HCT116 (cell line): ENCODE data around the gene AP4M1. TPM values are rescaled to one million over a fixed set of nuclear protein-coding genes. Genes with fewer than 3 reads are reported as not detected.

Experiments used
- ATAC-seq: fragments of 200-7000 bp; cut with Tn5 transposase; 2 replicates; pipeline ENCODE4 v1.9.1; 2020; ENCODE audit warnings: mild to moderate bottlenecking, moderate library complexity
- BruUV-seq: library from RNA; stranded (reverse); fragments of 400-500 nt; replicated peaks from 2 replicates; lab custom pipeline; 2021; lab: Mats Ljungman, UMichigan
- CTCF ChIA-PET: fragments of 300-600 bp; sonication (Branson Sonifier 250); formaldehyde crosslinking; loops from one replicate; lab custom pipeline; 2021; ENCODE audit warnings: antibody characterized with exemption; lab: Charles Lee
- POLR2A ChIA-PET: fragments of 300-600, 350-600 bp; sonication (Branson Sonifier 250); formaldehyde crosslinking; loops from one replicate; lab custom pipeline; 2021; ENCODE audit warnings: antibody characterized with exemption; lab: Charles Lee
- RAD21 ChIA-PET, 2 experiments: fragments of 300-600 bp; sonication (Branson Sonifier 250); formaldehyde crosslinking; loops; one replicate each; lab custom pipeline; 2023; ENCODE audit warnings: low total read pairs in 2 of 2; ENCODE audit not compliant: uncharacterized antibody in 2 of 2, unreplicated experiment in 2 of 2, low non-redundant PET in 1 of 2; lab: Charles Lee
- DNase-seq: peaks from one replicate; pipeline ENCODE4 v3.0.0-alpha.2; 2010; ENCODE audit warnings: low read depth, low spot score
- H2AFZ ChIP-seq: fragments of 200-600 bp; shearing (Covaris generic), sonication (generic); 2 replicates; pipeline ENCODE4 v1.6.1; 2017; ENCODE audit warnings: low read depth, mixed run types, mixed read lengths, antibody characterized with exemption, low read length; ENCODE audit not compliant: poor library complexity, severe bottlenecking
- H3K27ac ChIP-seq: 2 replicates; pipeline ENCODE4 v1.5.1; 2012; ENCODE audit warnings: low read depth, low read length
- H3K27me3 ChIP-seq: fragments of 200-600 bp; sonication (generic); 2 replicates; pipeline ENCODE4 v1.6.1; 2016; ENCODE audit warnings: mixed run types, low read length, mixed read lengths; ENCODE audit not compliant: insufficient read depth
- H3K36me3 ChIP-seq, 2 experiments: fragments of 200-500 bp in 1 of 2; fragments of 200-600 bp in 1 of 2; sonication (Bioruptor generic) in 1 of 2; sonication (generic) in 1 of 2; 2 replicates each; pipeline versions ENCODE4 v1.5.1 to v1.6.1; 2014 to 2016; ENCODE audit warnings: low read length in 2 of 2, inconsistent platforms in 1 of 2, mixed read lengths in 1 of 2, mixed run types in 1 of 2; ENCODE audit not compliant: insufficient read depth in 2 of 2, control insufficient read depth in 1 of 2
- H3K4me1 ChIP-seq, 2 experiments: fragments of 200-600 bp in 1 of 2; sonication (generic) in 1 of 2; 2 replicates each; pipeline versions ENCODE4 v1.5.1 to v1.6.1; 2012 to 2017; ENCODE audit warnings: low read length in 2 of 2, inconsistent platforms in 1 of 2, mild to moderate bottlenecking in 1 of 2, mixed read lengths in 1 of 2, mixed run types in 1 of 2, moderate library complexity in 1 of 2; ENCODE audit not compliant: insufficient read depth in 2 of 2, control insufficient read depth in 1 of 2
- H3K4me2 ChIP-seq: fragments of 200-600 bp; sonication (generic); 2 replicates; pipeline ENCODE4 v1.6.1; 2017; ENCODE audit warnings: mixed run types, low read length, mixed read lengths
- H3K4me3 ChIP-seq, 2 experiments: fragments of 200-600 bp in 1 of 2; sonication (generic) in 1 of 2; replicated peaks in 1 of 2; 2 replicates each; pipeline ENCODE4 v1.5.1; 2011 to 2016; ENCODE audit warnings: low read length in 2 of 2, control low read depth in 1 of 2, low read depth in 1 of 2, mild to moderate bottlenecking in 1 of 2, mixed read lengths in 1 of 2, mixed run types in 1 of 2
- H3K79me2 ChIP-seq: fragments of 200-600 bp; sonication (generic); 2 replicates; pipeline ENCODE4 v1.6.1; 2017; ENCODE audit warnings: mild to moderate bottlenecking, mixed run types, low read length, moderate library complexity, mixed read lengths; ENCODE audit not compliant: insufficient read depth
- H3K9ac ChIP-seq: fragments of 200-600 bp; sonication (generic); 2 replicates; pipeline ENCODE4 v1.6.1; 2016; ENCODE audit warnings: low read length, mixed read lengths
- H3K9me2 ChIP-seq: fragments of 200-600 bp; sonication (generic), shearing (Covaris generic); 2 replicates; pipeline ENCODE4 v1.6.1; 2017; ENCODE audit warnings: mixed run types, mild to moderate bottlenecking, moderate library complexity; ENCODE audit not compliant: insufficient read depth
- H3K9me3 ChIP-seq, 2 experiments: fragments of 200-500 bp in 1 of 2; fragments of 200-600 bp in 1 of 2; sonication (Bioruptor generic) in 1 of 2; sonication (generic) in 1 of 2; 2 replicates each; pipeline ENCODE4 v1.6.1; 2014 to 2017; ENCODE audit warnings: low read length in 2 of 2, mixed read lengths in 2 of 2, inconsistent platforms in 1 of 2, low read depth in 1 of 2, mild to moderate bottlenecking in 1 of 2, mixed run types in 1 of 2, moderate library complexity in 1 of 2; ENCODE audit not compliant: control insufficient read depth in 1 of 2, insufficient read depth in 1 of 2
- H4K20me1 ChIP-seq: fragments of 200-600 bp; sonication (generic), shearing (Covaris generic); 2 replicates; pipeline ENCODE4 v1.6.1; 2017; ENCODE audit warnings: mixed run types, mild to moderate bottlenecking, moderate library complexity; ENCODE audit not compliant: insufficient read depth
- CBX3 ChIP-seq: IDR thresholded peaks from 2 replicates; pipeline ENCODE4 v1.6.1; 2012; ENCODE audit warnings: low read depth
- CTCF ChIP-seq, 3 experiments: fragments of 200-600 bp in 1 of 3; sonication (generic) in 1 of 3; IDR thresholded peaks in 2 of 3; conservative IDR thresholded peaks in 1 of 3; 2 replicates each; pipeline ENCODE4 v1.5.1; 2012 to 2017; ENCODE audit warnings: low read depth in 2 of 3, low read length in 2 of 3, antibody characterized with exemption in 1 of 3, borderline replicate concordance in 1 of 3, control low read depth in 1 of 3, mild to moderate bottlenecking in 1 of 3, mixed read lengths in 1 of 3, mixed run types in 1 of 3, moderate library complexity in 1 of 3; ENCODE audit not compliant: insufficient read depth in 1 of 3
- ELF1 ChIP-seq: IDR thresholded peaks from 2 replicates; pipeline ENCODE4 v1.6.1; 2012; ENCODE audit warnings: low read depth, borderline replicate concordance
- EZH2 ChIP-seq: fragments of 200-600 bp; sonication (generic); IDR thresholded peaks from 2 replicates; pipeline ENCODE4 v1.6.1; 2017; ENCODE audit warnings: antibody characterized with exemption, mixed run types
- JUND ChIP-seq: IDR thresholded peaks from 2 replicates; pipeline ENCODE4 v1.6.1; 2012
- RAD21 ChIP-seq: IDR thresholded peaks from 2 replicates; pipeline ENCODE4 v1.6.1; 2012; ENCODE audit warnings: low read depth, mild to moderate bottlenecking
- SRF ChIP-seq: IDR thresholded peaks from 2 replicates; pipeline ENCODE4 v1.6.1; 2012; ENCODE audit warnings: low read depth
- TCF7L2 ChIP-seq: IDR thresholded peaks from 2 replicates; pipeline ENCODE4 v1.7.0; 2011; ENCODE audit warnings: borderline replicate concordance, inconsistent platforms; ENCODE audit not compliant: insufficient read depth, insufficient read length; ENCODE audit errors: extremely low read depth
- ZBTB33 ChIP-seq: IDR thresholded peaks from 2 replicates; pipeline ENCODE4 v1.6.1; 2011; ENCODE audit warnings: mild to moderate bottlenecking, low read length, moderate library complexity; ENCODE audit not compliant: insufficient replicate concordance; ENCODE audit errors: extremely low read depth
- ZNF274 ChIP-seq: fragments of 200-500 bp; sonication (Bioruptor generic); IDR thresholded peaks from 2 replicates; pipeline ENCODE4 v1.6.1; 2014; ENCODE audit warnings: mild to moderate bottlenecking, low read depth, low read length, inconsistent platforms
- intact Hi-C: fragments of 100-400 bp; cut with micrococcal nuclease; formaldehyde crosslinking; loops from 2 replicates; pipeline ENCODE4 v1.10.0; 2022
- total RNA-seq: library from RNA; stranded (reverse); gene quantifications from one replicate; pipeline ENCODE4 v1.2.1, GENCODE V29; 2021; ENCODE audit not compliant: unreplicated experiment
- TF ChIP-seq, protein P1 (sequence below): IDR thresholded peaks from 2 replicates; pipeline ENCODE4 v1.6.1; 2012

AP4M1 gene
- total RNA-seq, 1 experiment from 2014 or later, result 20.0 TPM

- ATAC-seq (no peak), DNase-seq (no peak)
- ChIA-PET CTCF (no interaction called here), RAD21 (interaction anchor here in 1 of 2 experiments (0.6 kb wide), 1 partner anchor 33 kb away, joined by 3 read pairs; no protein-coding TSS in a partner anchor), POLR2A (no interaction called here)
- H3K36me3 ChIP-seq, result peaks cover 60 to 65% of the 10 kb centered on the region in 2 experiments
- H3K9ac ChIP-seq, result no peak overlapping the region
- intact Hi-C loops, result no loop called here
- TF ChIP-seq CBX3 (peak; percentile 70; the same call in 1 of the 2 replicates), RAD21 (no peak)
- peaks cover 15% of the 10 kb centered on the region; the same call in 1 of the 2 replicates for H3K79me2 ChIP-seq
- no peak overlapping the region for H3K27ac ChIP-seq
- no peaks in the 10 kb centered on the region for H4K20me1 ChIP-seq
- no peaks in the 10 kb centered on the region for H3K27me3 ChIP-seq
- H3K9me2 ChIP-seq, result no peaks in the 10 kb centered on the region
- no peak overlapping the region for H3K4me3 ChIP-seq
- H3K4me2 ChIP-seq, result no peak overlapping the region
- H3K4me1 ChIP-seq, result no peaks in the 10 kb centered on the region
- peaks cover 22 to 29% of the 10 kb centered on the region in 2 experiments; a peak in 3 of 4 replicates for H3K9me3 ChIP-seq
- no peak overlapping the region for H2AFZ ChIP-seq
- BruUV-seq, result no TSS peak
Observed at GRCh38 chr7:100071018-100071723, 30.3 kb upstream of the AP4M1 start.

DNA sequence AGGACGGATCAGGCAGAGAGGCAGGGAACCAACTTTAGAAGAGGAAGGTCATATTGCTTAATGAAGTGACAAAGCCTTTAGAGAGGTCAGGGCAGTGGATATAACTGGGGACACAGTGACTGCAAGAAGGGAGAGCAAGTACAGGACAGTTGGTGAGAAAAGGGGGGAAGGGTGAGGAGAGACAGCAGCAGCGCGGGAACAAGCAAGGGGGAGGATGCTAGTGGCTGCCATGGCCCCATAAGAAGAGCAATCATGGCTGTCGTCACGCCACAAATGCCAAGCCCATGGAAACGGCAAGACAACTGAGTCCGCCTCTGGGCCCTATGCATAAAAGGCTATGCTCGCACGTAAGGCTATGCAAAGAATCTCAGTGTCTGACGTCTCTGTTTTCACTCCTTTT is 29.0 kb upstream of the AP4M1 start:
- ATAC-seq (no peak), DNase-seq (no peak)
- H3K9me2 ChIP-seq, result no peaks in the 10 kb centered on the region
- H3K4me2 ChIP-seq, result no peak overlapping the region
- H3K4me3 ChIP-seq, result no peak overlapping the region
- H4K20me1 ChIP-seq, result no peaks in the 10 kb centered on the region
- no peaks in the 10 kb centered on the region for H3K27me3 ChIP-seq
- no peak overlapping the region for H3K9ac ChIP-seq
- ChIA-PET POLR2A (no interaction called here), CTCF (no interaction called here), RAD21 (no interaction called here)
- H3K36me3 ChIP-seq, result peaks cover 71 to 72% of the 10 kb centered on the region in 2 experiments
- peaks cover 26% of the 10 kb centered on the region for H3K79me2 ChIP-seq
- no TSS peak for BruUV-seq
- intact Hi-C loops, result no loop called here
- no peak overlapping the region for H2AFZ ChIP-seq
- peaks cover 22 to 29% of the 10 kb centered on the region in 2 experiments; a peak in 3 of 4 replicates for H3K9me3 ChIP-seq
- H3K27ac ChIP-seq, result no peak overlapping the region
- H3K4me1 ChIP-seq, result no peaks in the 10 kb centered on the region
- TF ChIP-seq, protein P1, sequence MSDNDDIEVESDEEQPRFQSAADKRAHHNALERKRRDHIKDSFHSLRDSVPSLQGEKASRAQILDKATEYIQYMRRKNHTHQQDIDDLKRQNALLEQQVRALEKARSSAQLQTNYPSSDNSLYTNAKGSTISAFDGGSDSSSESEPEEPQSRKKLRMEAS, result no peak
- TF ChIP-seq CBX3, result no peak
- no peak for TF ChIP-seq TCF7L2
- TF ChIP-seq ELF1, result no peak
- no peak for TF ChIP-seq SRF
- TF ChIP-seq ZNF274, result no peak
- no peak for TF ChIP-seq JUND
- no peak for TF ChIP-seq ZBTB33
- TF ChIP-seq CTCF (IDR thresholded peaks at IDR 0.05 in 2 of 3, conservative IDR thresholded peaks at IDR 0.05 in 1 of 3; ENCODE audit: borderline replicate concordance in 1 of 3, insufficient read depth in 1 of 3, low read depth in 2 of 3, low read length in 2 of 3), result no peak
- TF ChIP-seq EZH2, result no peak
